DOHH2 (cell line): Measurements from ENCODE around the gene TRIP6.

ENCODE experiments used
- H3F3A ChIP-seq: fragments of 200-600 bp; sonication (generic), shearing (Covaris generic); 2 replicates; pipeline ENCODE4 v1.6.0; 2016; ENCODE audit warnings: antibody characterized with exemption, mild to moderate bottlenecking; ENCODE audit not compliant: control insufficient read depth, insufficient read depth
- H3K27ac ChIP-seq: fragments of 200-600 bp; sonication (generic); 2 replicates; pipeline ENCODE4 v1.5.1; 2014; ENCODE audit warnings: low read depth, mild to moderate bottlenecking, low read length, moderate library complexity
- H3K27me3 ChIP-seq: fragments of 200-600 bp; sonication (generic); 2 replicates; pipeline ENCODE4 v1.6.1; 2014; ENCODE audit warnings: mild to moderate bottlenecking, low read length, mixed read lengths; ENCODE audit not compliant: control insufficient read depth
- H3K36me3 ChIP-seq: fragments of 200-600 bp; sonication (generic); 2 replicates; pipeline ENCODE4 v1.6.1; 2014; ENCODE audit warnings: mild to moderate bottlenecking, low read length, moderate library complexity, mixed read lengths; ENCODE audit not compliant: control insufficient read depth
- H3K4me1 ChIP-seq: fragments of 200-600 bp; sonication (generic); 2 replicates; pipeline ENCODE4 v1.6.1; 2014; ENCODE audit warnings: mild to moderate bottlenecking, low read length, mixed read lengths; ENCODE audit not compliant: control insufficient read depth
- H3K4me2 ChIP-seq: fragments of 200-600 bp; sonication (generic); 2 replicates; pipeline ENCODE4 v1.6.0; 2014; ENCODE audit warnings: mild to moderate bottlenecking, low read length, moderate library complexity
- H3K4me3 ChIP-seq: fragments of 200-600 bp; sonication (generic); 2 replicates; pipeline ENCODE4 v1.5.1; 2014; ENCODE audit warnings: mild to moderate bottlenecking, low read length, mixed read lengths
- H3K79me2 ChIP-seq: fragments of 200-600 bp; sonication (generic); 2 replicates; pipeline ENCODE4 v1.6.1; 2014; ENCODE audit warnings: mild to moderate bottlenecking, low read length, mixed read lengths; ENCODE audit not compliant: control insufficient read depth
- H3K9me2 ChIP-seq: fragments of 200-600 bp; sonication (generic); replicated peaks from 2 replicates; pipeline ENCODE4 v1.6.1; 2014; ENCODE audit warnings: mild to moderate bottlenecking, low read length, mixed read lengths; ENCODE audit not compliant: control insufficient read depth
- H3K9me3 ChIP-seq: fragments of 200-600 bp; sonication (generic); 2 replicates; pipeline ENCODE4 v1.6.1; 2014; ENCODE audit warnings: antibody characterized with exemption, low read length, mixed read lengths; ENCODE audit not compliant: control insufficient read depth, insufficient read depth
- H4K20me1 ChIP-seq: fragments of 200-600 bp; sonication (generic); 2 replicates; pipeline ENCODE4 v1.6.0; 2014; ENCODE audit warnings: low read depth, mild to moderate bottlenecking, antibody characterized with exemption, low read length, moderate library complexity; ENCODE audit not compliant: control insufficient read depth, insufficient read depth
- CTCF ChIP-seq: fragments of 200-600 bp; sonication (generic); IDR thresholded peaks from one replicate; pipeline ENCODE4 v1.5.1; 2014; ENCODE audit warnings: antibody characterized with exemption, mild to moderate bottlenecking, low read depth, low read length; ENCODE audit not compliant: poor library complexity, severe bottlenecking
- EZH2phosphoT487 ChIP-seq: fragments of 200-600 bp; sonication (generic); IDR thresholded peaks from 2 replicates; pipeline ENCODE4 v1.6.1; 2017; ENCODE audit warnings: borderline replicate concordance, mild to moderate bottlenecking, antibody characterized with exemption, low read length, moderate library complexity, mixed read lengths

Gene TRIP6

GRCh38 chr7:100855515-100855914 is 11.7 kb upstream of the TRIP6 start:
- peaks cover 22% of the 10 kb centered on the region for H3K4me1 ChIP-seq
- H4K20me1 ChIP-seq: 0 out of 2 replicates have a peak, but pooled peaks cover 6% of the 10 kb centered on the region
- no peak overlapping the region for H3K4me2 ChIP-seq
- H3F3A ChIP-seq: peaks cover 7% of the 10 kb centered on the region; the same call in 1 of the 2 replicates
- H3K27me3 ChIP-seq: no peaks in the 10 kb centered on the region
- peaks cover 14% of the 10 kb centered on the region for H3K36me3 ChIP-seq
- no peak for TF ChIP-seq CTCF
- TF ChIP-seq EZH2phosphoT487: no peak
- no peak overlapping the region for H3K4me3 ChIP-seq
- H3K79me2 ChIP-seq: peaks cover 25% of the 10 kb centered on the region
- no peaks in the 10 kb centered on the region for H3K9me2 ChIP-seq
- no peaks in the 10 kb centered on the region for H3K9me3 ChIP-seq
- H3K27ac ChIP-seq: no peak overlapping the region

GRCh38 chr7:100856871-100857282 is 10.3 kb upstream of the TRIP6 start:
- TF ChIP-seq EZH2phosphoT487 (no peak), CTCF (no peak)
- H3K4me2 ChIP-seq: no peak overlapping the region
- no peaks in the 10 kb centered on the region for H3K27me3 ChIP-seq
- no peak overlapping the region for H3K4me3 ChIP-seq
- peaks cover 20% of the 10 kb centered on the region for H3K36me3 ChIP-seq
- 0 out of 2 replicates have a peak, but pooled peaks cover 6% of the 10 kb centered on the region for H4K20me1 ChIP-seq
- no peaks in the 10 kb centered on the region for H3K9me2 ChIP-seq
- H3K79me2 ChIP-seq: peaks cover 25% of the 10 kb centered on the region
- H3K27ac ChIP-seq: no peak overlapping the region
- H3F3A ChIP-seq: peaks cover 5% of the 10 kb centered on the region; the same call in 1 of the 2 replicates
- H3K9me3 ChIP-seq: no peaks in the 10 kb centered on the region
- peaks cover 24% of the 10 kb centered on the region for H3K4me1 ChIP-seq

GRCh38 chr7:100859856-100860255 is 7.3 kb upstream of the TRIP6 start:
- Histone ChIP-seq H3K79me2 (peaks cover 5% of the 10 kb centered on the region; the same call in 1 of the 2 replicates), H3K27ac (no peak overlapping the region), H3K4me1 (peaks cover 10% of the 10 kb centered on the region), H3K4me2 (no peak overlapping the region), H3K36me3 (peaks cover 18% of the 10 kb centered on the region), H3K9me2 (no peaks in the 10 kb centered on the region), H3K9me3 (no peaks in the 10 kb centered on the region), H3K27me3 (no peaks in the 10 kb centered on the region), H3K4me3 (no peak overlapping the region), H4K20me1 (0 out of 2 replicates have a peak, but pooled peaks cover 2% of the 10 kb centered on the region), H3F3A (0 out of 2 replicates have a peak, but pooled peaks cover 2% of the 10 kb centered on the region)
- no peak for TF ChIP-seq EZH2phosphoT487
- no peak for TF ChIP-seq CTCF
